Activated CD4-positive, alpha-beta T cell treated with anti-CD3 and anti-CD28 coated beads for 36 hours (primary cell): ENCODE results near the gene NPAS2. TPM values are rescaled to one million over a fixed set of nuclear protein-coding genes. Genes with fewer than 3 reads are reported as not detected.

Experiments
- ATAC-seq: fragments of 200-7000 bp; cut with Tn5 transposase; one replicate; pipeline ENCODE4 v1.10.0; 2021; ENCODE audit warnings: mild to moderate bottlenecking, moderate library complexity
- CTCF ChIA-PET: fragments of 350-600 bp; sonication (Branson Sonifier 250); formaldehyde crosslinking; loops from one replicate; lab custom pipeline; 2021; ENCODE audit warnings: antibody characterized with exemption; lab: Charles Lee
- POLR2A ChIA-PET: fragments of 350-600 bp; sonication (Branson Sonifier 250); formaldehyde crosslinking; loops from one replicate; lab custom pipeline; 2021; ENCODE audit warnings: antibody characterized with exemption, inconsistent platforms; lab: Charles Lee
- DNase-seq: peaks from one replicate; pipeline ENCODE4 v3.0.0-alpha.2; 2020
- H3K27ac Mint-ChIP-seq: one replicate; pipeline ENCODE4 v1.8.0; 2021; ENCODE audit warnings: mixed read lengths
- H3K27me3 Mint-ChIP-seq: one replicate; pipeline ENCODE4 v1.8.0; 2021; ENCODE audit warnings: mixed read lengths
- H3K36me3 Mint-ChIP-seq: one replicate; pipeline ENCODE4 v1.8.0; 2021; ENCODE audit warnings: low read depth, mixed read lengths
- H3K4me1 Mint-ChIP-seq: one replicate; pipeline ENCODE4 v1.8.0; 2021; ENCODE audit warnings: mixed read lengths
- H3K4me3 Mint-ChIP-seq: one replicate; pipeline ENCODE4 v1.8.0; 2021; ENCODE audit warnings: mild to moderate bottlenecking, moderate library complexity, mixed read lengths
- H3K9me3 Mint-ChIP-seq: one replicate; pipeline ENCODE4 v1.8.0; 2021; ENCODE audit warnings: low read depth, mixed read lengths
- intact Hi-C, 2 experiments: fragments of 100-400 bp; cut with DNase I in 1 of 2; cut with micrococcal nuclease in 1 of 2; formaldehyde crosslinking; loops; one replicate each; pipeline versions ENCODE4 v1.14.2 to v1.15.1; 2022 to 2024; cut with DNase I, micrococcal nuclease
- total RNA-seq, 2 experiments: library from RNA; stranded (reverse); gene quantifications; one replicate each; pipeline ENCODE4 v1.2.3, GENCODE V29; 2021

The NPAS2 gene, protein sequence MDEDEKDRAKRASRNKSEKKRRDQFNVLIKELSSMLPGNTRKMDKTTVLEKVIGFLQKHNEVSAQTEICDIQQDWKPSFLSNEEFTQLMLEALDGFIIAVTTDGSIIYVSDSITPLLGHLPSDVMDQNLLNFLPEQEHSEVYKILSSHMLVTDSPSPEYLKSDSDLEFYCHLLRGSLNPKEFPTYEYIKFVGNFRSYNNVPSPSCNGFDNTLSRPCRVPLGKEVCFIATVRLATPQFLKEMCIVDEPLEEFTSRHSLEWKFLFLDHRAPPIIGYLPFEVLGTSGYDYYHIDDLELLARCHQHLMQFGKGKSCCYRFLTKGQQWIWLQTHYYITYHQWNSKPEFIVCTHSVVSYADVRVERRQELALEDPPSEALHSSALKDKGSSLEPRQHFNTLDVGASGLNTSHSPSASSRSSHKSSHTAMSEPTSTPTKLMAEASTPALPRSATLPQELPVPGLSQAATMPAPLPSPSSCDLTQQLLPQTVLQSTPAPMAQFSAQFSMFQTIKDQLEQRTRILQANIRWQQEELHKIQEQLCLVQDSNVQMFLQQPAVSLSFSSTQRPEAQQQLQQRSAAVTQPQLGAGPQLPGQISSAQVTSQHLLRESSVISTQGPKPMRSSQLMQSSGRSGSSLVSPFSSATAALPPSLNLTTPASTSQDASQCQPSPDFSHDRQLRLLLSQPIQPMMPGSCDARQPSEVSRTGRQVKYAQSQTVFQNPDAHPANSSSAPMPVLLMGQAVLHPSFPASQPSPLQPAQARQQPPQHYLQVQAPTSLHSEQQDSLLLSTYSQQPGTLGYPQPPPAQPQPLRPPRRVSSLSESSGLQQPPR
- total RNA-seq: 10 to 100 TPM in 1 of 2 experiments, 1 to 10 TPM in 1; 7.7 to 12.0 TPM

- CTCF ChIA-PET: no interaction called here
Observed at GRCh38 chr2:100819370-100820272, at the start of gene NPAS2. TSS of gene NPAS2 (plus strand) at chr2:100820139. CDS start at chr2:100904755, 84,616 bp downstream.

GRCh38 chr2:100771125-100771524 lies 48.8 kb upstream of the NPAS2 start:
- intact Hi-C loops: no loop called here
- no peak for DNase-seq
- Mint-ChIP-seq H3K36me3 (no peaks in the 10 kb centered on the region), H3K27ac (no peak overlapping the region), H3K9me3 (no peaks in the 10 kb centered on the region), H3K4me1 (no peaks in the 10 kb centered on the region), H3K27me3 (no peaks in the 10 kb centered on the region), H3K4me3 (no peak overlapping the region)
- POLR2A ChIA-PET: no interaction called here
- ATAC-seq: no peak
- CTCF ChIA-PET: interaction anchor here (1.2 kb wide), 1 partner anchor 91 kb away, joined by 3 read pairs; no protein-coding TSS in a partner anchor

More at GRCh38 chr2:100819370-100820272, at the start of gene NPAS2:
- peaks cover 4% of the 10 kb centered on the region for H3K36me3 Mint-ChIP-seq
- peaks cover 31% of the 10 kb centered on the region for H3K27me3 Mint-ChIP-seq
- no peaks in the 10 kb centered on the region for H3K9me3 Mint-ChIP-seq
- H3K27ac Mint-ChIP-seq: peak within 1 kb of the TSS; percentile 43
- peaks cover 16% of the 10 kb centered on the region for H3K4me1 Mint-ChIP-seq
- ATAC-seq: peak; percentile 57
- peak within 1 kb of the TSS; percentile 72 for H3K4me3 Mint-ChIP-seq
- peak; percentile 54 for DNase-seq
- intact Hi-C loops: loop anchor here (10.0 kb wide), 1 partner anchor 165 kb away; no protein-coding TSS in a partner anchor
- POLR2A ChIA-PET: no interaction called here

DNA sequence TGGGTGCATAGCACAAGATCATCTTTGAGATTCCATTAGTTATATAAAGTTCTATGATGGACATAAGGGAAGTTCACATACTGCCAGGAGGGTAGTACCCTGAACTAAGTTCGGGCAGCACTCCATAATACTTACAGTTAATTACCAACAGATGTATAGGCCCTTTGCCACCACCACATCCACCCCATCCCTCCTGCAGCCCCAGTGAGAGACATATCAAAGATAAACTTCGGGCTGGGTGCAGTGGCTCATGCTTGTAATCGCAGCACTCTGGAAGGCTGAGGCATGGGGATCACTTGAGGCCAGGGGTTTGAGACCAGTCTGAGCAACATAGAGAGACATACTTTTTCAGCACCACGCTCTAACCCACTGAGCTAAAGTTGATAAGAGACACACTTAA lies 46.4 kb upstream of the NPAS2 start:
- intact Hi-C loops: no loop called here
- no peak overlapping the region for H3K27ac Mint-ChIP-seq
- CTCF ChIA-PET: no interaction called here

GRCh38 chr2:100776445-100776844 lies 43.5 kb upstream of the NPAS2 start:
- Mint-ChIP-seq H3K36me3 (no peaks in the 10 kb centered on the region), H3K4me3 (no peak overlapping the region), H3K27ac (no peak overlapping the region), H3K4me1 (no peaks in the 10 kb centered on the region), H3K9me3 (no peaks in the 10 kb centered on the region), H3K27me3 (no peaks in the 10 kb centered on the region)
- ChIA-PET CTCF (interaction anchor here (0.8 kb wide), 1 partner anchor 167 kb away, joined by 3 read pairs; no protein-coding TSS in a partner anchor), POLR2A (no interaction called here)
- no peak for DNase-seq
- ATAC-seq: no peak
- intact Hi-C loops: no loop called here

More for the DNA sequence above, 46.4 kb upstream of the NPAS2 start:
- H3K4me1 Mint-ChIP-seq: no peaks in the 10 kb centered on the region
- ATAC-seq (no peak), DNase-seq (no peak)
- no peaks in the 10 kb centered on the region for H3K36me3 Mint-ChIP-seq
- H3K27me3 Mint-ChIP-seq: no peaks in the 10 kb centered on the region
- POLR2A ChIA-PET: no interaction called here
- H3K9me3 Mint-ChIP-seq: no peaks in the 10 kb centered on the region
- no peak overlapping the region for H3K4me3 Mint-ChIP-seq

DNA sequence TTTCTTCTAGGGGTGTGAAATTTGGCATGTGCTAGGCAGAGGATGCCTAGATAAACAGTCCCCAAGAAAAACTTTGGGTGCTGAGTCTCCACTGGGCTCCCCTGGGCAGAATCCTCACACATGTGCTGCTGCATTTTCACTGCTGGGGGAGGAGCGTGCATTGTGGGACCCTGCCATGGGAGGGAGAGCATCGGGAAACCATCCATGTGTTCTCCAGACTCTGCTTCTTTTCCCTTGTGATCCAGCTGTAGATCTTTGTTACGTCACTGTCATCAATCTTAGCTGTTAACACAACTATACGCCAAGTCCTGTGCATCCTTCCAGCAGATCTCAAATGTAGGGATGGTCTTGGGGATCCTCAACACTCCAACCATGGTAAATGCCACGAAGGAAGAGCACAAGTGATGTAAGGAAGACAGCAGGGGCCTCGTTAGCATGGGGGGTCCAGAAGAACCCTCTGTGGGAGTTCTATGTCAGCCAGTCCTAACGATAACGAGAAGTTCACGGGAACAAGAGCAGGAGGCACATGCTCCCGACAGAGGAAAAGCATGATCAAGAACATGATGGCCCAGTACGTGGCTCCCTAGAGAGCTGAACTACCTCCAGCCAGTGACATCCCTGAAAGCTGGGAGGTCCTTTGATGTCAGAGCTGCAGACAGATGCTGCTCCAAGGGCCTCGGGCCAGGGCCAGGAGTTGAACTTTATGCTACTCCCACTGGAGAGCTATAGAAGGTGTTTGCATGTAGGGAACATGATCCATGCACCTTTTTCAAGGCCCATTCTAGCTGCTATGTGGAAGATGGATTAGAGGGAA lies 41.1 kb upstream of the NPAS2 start:
- no peak overlapping the region for H3K4me3 Mint-ChIP-seq
- H3K4me1 Mint-ChIP-seq: no peaks in the 10 kb centered on the region
- H3K9me3 Mint-ChIP-seq: no peaks in the 10 kb centered on the region
- H3K27me3 Mint-ChIP-seq: no peaks in the 10 kb centered on the region
- POLR2A ChIA-PET: no interaction called here
- no peak for ATAC-seq
- DNase-seq: no peak
- H3K27ac Mint-ChIP-seq: no peak overlapping the region
- CTCF ChIA-PET: interaction anchor here (0.6 kb wide), 1 partner anchor 1072 kb away, joined by 3 read pairs; no protein-coding TSS in a partner anchor
- intact Hi-C loops: no loop called here
- no peaks in the 10 kb centered on the region for H3K36me3 Mint-ChIP-seq

GRCh38 chr2:100779908-100780202 lies 40.1 kb upstream of the NPAS2 start:
- Mint-ChIP-seq H3K36me3 (no peaks in the 10 kb centered on the region), H3K9me3 (no peaks in the 10 kb centered on the region), H3K27me3 (no peaks in the 10 kb centered on the region), H3K4me3 (no peak overlapping the region), H3K27ac (no peak overlapping the region), H3K4me1 (no peaks in the 10 kb centered on the region)
- ChIA-PET CTCF (no interaction called here), POLR2A (no interaction called here)
- no peak for DNase-seq
- intact Hi-C loops: no loop called here
- no peak for ATAC-seq

GRCh38 chr2:100780203-100781008 lies 39.5 kb upstream of the NPAS2 start:
- no peak for ATAC-seq
- Mint-ChIP-seq H3K9me3 (no peaks in the 10 kb centered on the region), H3K27ac (no peak overlapping the region), H3K4me3 (no peak overlapping the region), H3K36me3 (no peaks in the 10 kb centered on the region), H3K4me1 (no peaks in the 10 kb centered on the region), H3K27me3 (no peaks in the 10 kb centered on the region)
- no peak for DNase-seq
- intact Hi-C loops: no loop called here
- ChIA-PET POLR2A (no interaction called here), CTCF (interaction anchor here (0.8 kb wide), 1 partner anchor 45 kb away, joined by 3 read pairs; no protein-coding TSS in a partner anchor)

DNA sequence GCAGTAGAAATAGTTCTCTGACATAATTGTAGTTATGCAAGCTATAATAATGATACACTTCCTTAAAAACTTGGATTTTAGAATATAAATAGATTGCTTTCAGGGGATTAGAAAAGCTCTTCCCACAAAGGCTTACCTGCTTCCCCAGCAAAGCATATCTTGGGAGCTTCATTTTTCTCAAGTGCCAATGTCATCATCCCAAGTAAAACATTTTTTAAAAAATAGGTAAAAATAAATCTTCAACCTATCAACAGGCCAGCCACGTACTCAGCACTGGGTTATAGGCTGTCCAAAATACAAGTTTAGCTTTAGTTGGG lies 39.0 kb upstream of the NPAS2 start:
- ATAC-seq (no peak), DNase-seq (no peak)
- Mint-ChIP-seq H3K9me3 (no peaks in the 10 kb centered on the region), H3K4me1 (no peaks in the 10 kb centered on the region), H3K27me3 (no peaks in the 10 kb centered on the region), H3K36me3 (no peaks in the 10 kb centered on the region), H3K4me3 (no peak overlapping the region), H3K27ac (no peak overlapping the region)
- intact Hi-C loops: no loop called here
- POLR2A ChIA-PET: no interaction called here
- CTCF ChIA-PET: interaction anchor here (0.8 kb wide), 1 partner anchor 44 kb away, joined by 3 read pairs; no protein-coding TSS in a partner anchor

GRCh38 chr2:100781523-100782379 lies 38.2 kb upstream of the NPAS2 start:
- CTCF ChIA-PET: no interaction called here

More at GRCh38 chr2:100781523-100782379, 38.2 kb upstream of the NPAS2 start:
- no peaks in the 10 kb centered on the region for H3K36me3 Mint-ChIP-seq
- H3K9me3 Mint-ChIP-seq: no peaks in the 10 kb centered on the region
- no peak overlapping the region for H3K27ac Mint-ChIP-seq
- ATAC-seq (no peak), DNase-seq (no peak)
- H3K4me1 Mint-ChIP-seq: no peaks in the 10 kb centered on the region
- intact Hi-C loops: no loop called here
- H3K4me3 Mint-ChIP-seq: no peak overlapping the region
- H3K27me3 Mint-ChIP-seq: no peaks in the 10 kb centered on the region
- POLR2A ChIA-PET: no interaction called here
